Ovary (tissue), 9 donors: ENCODE measurements around the gene NAV1. TPM values are rescaled to one million over a fixed set of nuclear protein-coding genes. Genes with fewer than 3 reads are reported as not detected.

Source experiments
- DNase-seq, 5 donors: peaks; one replicate each; pipeline ENCODE4 v3.0.0-alpha.2; 2019 to 2020
- H3K27ac ChIP-seq, 2 donors: fragments of 200-600 bp; one replicate each; pipeline versions ENCODE4 v1.5.1 to v1.8.0; 2019 to 2022
- H3K27me3 ChIP-seq: fragments of 200-600 bp; one replicate; pipeline ENCODE4 v1.8.0; 2022
- H3K36me3 ChIP-seq: fragments of 200-600 bp; sonication (generic); one replicate; pipeline ENCODE4 v1.5.1; 2019
- H3K4me1 ChIP-seq: one replicate; pipeline ENCODE4 v1.8.1; 2013; ENCODE audit warnings: mild to moderate bottlenecking, moderate library complexity; ENCODE audit not compliant: insufficient read depth
- H3K4me3 ChIP-seq: fragments of 200-600 bp; sonication (generic); one replicate; pipeline ENCODE4 v1.5.1; 2017
- H3K9me3 ChIP-seq, 2 donors: fragments of 200-600 bp in 1 of 2; sonication (generic) in 1 of 2; one replicate each; pipeline versions ENCODE4 v1.5.1 to v1.8.1; 2013 to 2019; ENCODE audit warnings: mild to moderate bottlenecking in 1 of 2, moderate library complexity in 1 of 2
- CTCF ChIP-seq, 3 donors: fragments of 450-650 bp in 2 of 3; fragments of 200-600 bp in 1 of 3; IDR thresholded peaks; one replicate each; pipeline versions ENCODE4 v1.5.1 to v1.8.0; 2016 to 2022; ENCODE audit warnings: antibody characterized with exemption in 3 of 3, mild to moderate bottlenecking in 1 of 3
- EP300 ChIP-seq: sonication (generic); formaldehyde crosslinking; IDR thresholded peaks from one replicate; pipeline ENCODE4 v1.6.1; 2017; ENCODE audit warnings: antibody characterized with exemption
- POLR2A ChIP-seq: fragments of 450-650 bp; IDR thresholded peaks from one replicate; pipeline ENCODE4 v1.6.1; 2017; ENCODE audit warnings: antibody characterized with exemption, mild to moderate bottlenecking, moderate library complexity
- WGBS, 3 donors: extraction: QIAGEN DNeasy Blood & Tissue Kit in 1 of 3; methylation state at CpG; one replicate each; pipeline versions ENCODE4 v1.1.5 to v1.1.7; 2013 to 2017; 5-methylcytosine and 5-hydroxymethylcytosine counted together
- intact Hi-C, 4 donors: fragments of 100-400 bp; cut with DNase I; formaldehyde crosslinking; loops; one replicate each; pipeline versions ENCODE4 v1.11.0 to v1.15.1; 2022 to 2023
- polyA plus RNA-seq, 2 donors: library from polyadenylated mRNA; stranded (reverse); fragments of 200-250 nt in 1 of 2; fragments of 350-450 nt in 1 of 2; fragmentation: Illumina TruSeq in 1 of 2; extraction: RNeasy Lipid Tissue Mini Kit (QIAGEN cat#74804) in 1 of 2; gene quantifications; one replicate each; pipeline ENCODE4 v1.2.3, GENCODE V29; 2013 to 2014
- total RNA-seq, 7 donors: library from RNA; depleted of rRNA in 2 of 7; stranded (reverse); fragments of >200 nt in 2 of 7; fragmentation: NEBNext Ultra II Directional in 3 of 7; extraction: Animal tissue kit (Norgen Biotek cat#: 25700) in 3 of 7; gene quantifications; one replicate each; pipeline versions ENCODE4 v1.1.0 to v1.2.4, GENCODE V29; 2016 to 2023
- donor health status: DM: no; HTN: no; CAD: no; lungs with moderate emphysema.
- donor health status: DM: no; HTN: no; CAD: no.
- donor health status: Bipolar disorder and iron deficiency.
- donor health status: DM: yes; HTN: yes; CAD: no.
- donor health status: DM: no; HTN: no; CAD: no.
- donor health status: DM: yes; HTN: yes; CAD: no.

NAV1 gene
- total and polyA plus RNA-seq, 9 donors: 3.4 to 19.6 (median 11.3) TPM

- H3K27me3 ChIP-seq: no peaks in the 10 kb centered on the region
- intact Hi-C loops: no loop called here
- WGBS, 3 donors: 82 to 92% (median 86%) methylated on average over 3 of the region's 3 CpGs
- no peak overlapping the region for H3K27ac ChIP-seq
- TF ChIP-seq EP300 (no peak), CTCF (IDR thresholded peaks at IDR 0.05) (no peak), POLR2A (no peak)
- DNase-seq: no peak
- H3K4me3 ChIP-seq: no peak overlapping the region
- H3K36me3 ChIP-seq: no peaks in the 10 kb centered on the region
- H3K9me3 ChIP-seq: no peaks in the 10 kb centered on the region
- H3K4me1 ChIP-seq: no peaks in the 10 kb centered on the region
Measured at GRCh38 chr1:201528631-201529252, 10.2 kb upstream of the NAV1 start.

- Histone ChIP-seq H3K4me1 (no peaks in the 10 kb centered on the region), H3K4me3 (no peak overlapping the region), H3K36me3 (no peaks in the 10 kb centered on the region), H3K9me3 (no peaks in the 10 kb centered on the region), H3K27ac (no peak overlapping the region), H3K27me3 (no peaks in the 10 kb centered on the region)
- TF ChIP-seq EP300: no peak
- TF ChIP-seq CTCF (IDR thresholded peaks at IDR 0.05): peak; percentile 46 to 70 (median 68)
- no peak for TF ChIP-seq POLR2A
- DNase-seq: peak; percentile 72 to 88 (median 83)
- 28 to 34% (median 32%) methylated on average over 26 of the region's 26 CpGs for WGBS, 3 donors
- intact Hi-C loops: loop anchor here in 1 of 4 donors (10.0 kb wide), 1 partner anchor 264 kb away; no protein-coding TSS in a partner anchor
Measured at GRCh38 chr1:201530741-201531531, 8.0 kb upstream of the NAV1 start.

- WGBS, 3 donors: 73 to 80% (median 76%) methylated on average over 9 of the region's 9 CpGs
- H3K27me3 ChIP-seq: no peaks in the 10 kb centered on the region
- intact Hi-C loops: loop anchor here in 1 of 4 donors (10.0 kb wide), 1 partner anchor 263 kb away; no protein-coding TSS in a partner anchor
- no peak overlapping the region for H3K27ac ChIP-seq
- no peaks in the 10 kb centered on the region for H3K9me3 ChIP-seq
- no peak for DNase-seq
- no peak overlapping the region for H3K4me3 ChIP-seq
- H3K36me3 ChIP-seq: no peaks in the 10 kb centered on the region
- TF ChIP-seq EP300: no peak
- TF ChIP-seq POLR2A: no peak
- no peak for TF ChIP-seq CTCF (IDR thresholded peaks at IDR 0.05)
- H3K4me1 ChIP-seq: no peaks in the 10 kb centered on the region
Measured at GRCh38 chr1:201531551-201532425, 7.1 kb upstream of the NAV1 start.

GRCh38 chr1:201533836-201534235 lies 5.1 kb upstream of the NAV1 start:
- 58 to 72% (median 64%) methylated on average over 4 of the region's 4 CpGs for WGBS, 3 donors
- DNase-seq: no peak
- no peak overlapping the region for H3K27ac ChIP-seq
- no peaks in the 10 kb centered on the region for H3K36me3 ChIP-seq
- intact Hi-C loops: loop anchor here in 1 of 4 donors (10.0 kb wide), 1 partner anchor 261 kb away; no protein-coding TSS in a partner anchor
- no peaks in the 10 kb centered on the region for H3K27me3 ChIP-seq
- H3K9me3 ChIP-seq: no peaks in the 10 kb centered on the region
- TF ChIP-seq POLR2A (no peak), EP300 (no peak), CTCF (IDR thresholded peaks at IDR 0.05) (no peak)
- H3K4me3 ChIP-seq: no peak overlapping the region
- H3K4me1 ChIP-seq: peaks cover 4% of the 10 kb centered on the region
